ENCODE results near the gene SEPTIN12. TPM values are rescaled to one million over a fixed set of nuclear protein-coding genes. Genes with fewer than 3 reads are reported as not detected.

SEPTIN12 gene
- total and polyA plus RNA-seq, 2 of the 4 experiments (the other 2 are of a cell fraction) = not detected

DNA sequence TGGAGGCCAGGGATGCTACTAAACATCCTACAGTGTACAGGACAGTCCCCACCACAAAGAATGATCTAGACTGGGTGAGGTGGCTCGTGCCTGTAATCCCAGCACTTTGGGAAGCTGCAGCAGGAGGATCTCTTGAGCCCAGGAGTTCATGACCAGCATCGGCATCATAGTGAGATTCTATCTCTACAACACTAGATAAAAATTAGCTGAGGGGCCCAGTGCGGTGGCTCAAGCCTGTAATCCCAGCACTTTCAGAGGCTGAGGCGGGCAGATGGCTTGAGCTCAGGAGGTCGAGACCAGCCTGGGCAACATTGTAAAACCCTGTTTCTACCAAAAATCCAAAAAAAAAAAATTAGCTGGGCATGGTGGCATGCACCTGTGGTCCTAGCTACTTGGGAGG is 15.8 kb downstream of the SEPTIN12 start:
- no peak for TF ChIP-seq RCOR1 (IDR thresholded peaks at IDR 0.05; ENCODE audit: insufficient replicate concordance, low read length)
- TF ChIP-seq BHLHE40 (IDR thresholded peaks at IDR 0.05; ENCODE audit: low read depth, low read length) = no peak
- no peak for TF ChIP-seq FOS (IDR thresholded peaks at IDR 0.05; ENCODE audit: low read depth, low read length)
- no peak for TF ChIP-seq RFX5 (IDR thresholded peaks at IDR 0.05; ENCODE audit: low read depth, low read length)

More for the DNA sequence above, 15.8 kb downstream of the SEPTIN12 start:
- Histone ChIP-seq H3K9ac (ENCODE audit: low read depth, low read length) (no peak overlapping the region), H3K4me3 (ENCODE audit: insufficient read depth, low read depth, low read length) (no peak overlapping the region), H3K9me3 (ENCODE audit: control insufficient read depth, insufficient read depth, low read length) (no peaks in the 10 kb centered on the region), H3K27ac (ENCODE audit: insufficient read depth, low read length) (no peak overlapping the region), H3K4ac (ENCODE audit: low read depth, low read length) (no peak overlapping the region), H2AK5ac (ENCODE audit: low read depth, low read length) (no peak overlapping the region), H4K91ac (ENCODE audit: insufficient read depth, low read depth, low read length) (no peak overlapping the region), H4K5ac (ENCODE audit: low read depth, low read length) (no peak overlapping the region), H3K4me2 (ENCODE audit: low read depth, low read length) (no peak overlapping the region), H3K4me1 (ENCODE audit: control insufficient read depth, insufficient read depth, low read length) (peaks cover 2% of the 10 kb centered on the region; the same call in 1 of the 2 replicates), H2BK20ac (ENCODE audit: low read depth, low read length) (no peak overlapping the region), H3K56ac (ENCODE audit: extremely low read depth, insufficient read depth, low read length) (no peak overlapping the region), H3K18ac (ENCODE audit: low read depth, low read length) (no peak overlapping the region), H2AFZ (replicated peaks; ENCODE audit: low read length, poor library complexity) (no peak overlapping the region), H2AK9ac (replicated peaks; ENCODE audit: low read depth, low read length, poor library complexity) (no peak overlapping the region), H2BK5ac (ENCODE audit: low read depth, low read length, poor library complexity, severe bottlenecking) (no peak overlapping the region), H2BK15ac (ENCODE audit: low read depth, low read length) (no peak overlapping the region), H3K79me1 (ENCODE audit: low read depth in 1 of 2, low read length in 2 of 2) (peaks cover 0 to 6% of the 10 kb centered on the region in 2 experiments; a peak in 2 of 4 replicates), H3K14ac (replicated peaks; ENCODE audit: low read depth, low read length) (no peak overlapping the region), H3K23ac (ENCODE audit: low read depth, low read length) (no peak overlapping the region), H3K9me1 (ENCODE audit: insufficient read depth, low read length) (peaks cover 6% of the 10 kb centered on the region), H2BK120ac (ENCODE audit: low read depth, low read length) (no peak overlapping the region), H4K8ac (ENCODE audit: low read depth in 2 of 2, low read length in 2 of 2) (no peak overlapping the region), H3K27me3 (ENCODE audit: control insufficient read depth, insufficient read depth, low read length) (0 out of 2 replicates have a peak, but pooled peaks cover 2% of the 10 kb centered on the region), H3K36me3 (ENCODE audit: control insufficient read depth, insufficient read depth, low read length) (no peaks in the 10 kb centered on the region), H4K20me1 (ENCODE audit: insufficient read depth, low read length) (no peaks in the 10 kb centered on the region)
- ChIA-PET CTCF (no interaction called here), POLR2A (ENCODE audit: unreplicated experiment) (interaction anchor here (0.6 kb wide), 1 partner anchor 1300 kb away, joined by 3 read pairs; no protein-coding TSS in a partner anchor)
- in situ Hi-C loops (cut with MboI; ENCODE audit: low sequenced_read_pairs) (no loop called here), intact Hi-C loops (cut with micrococcal nuclease) (no loop called here), dilution Hi-C loops (cut with HindIII; ENCODE audit: low sequenced_read_pairs, unreplicated experiment) (no loop called here)
- WGBS, 2 experiments (ENCODE audit: extremely low coverage in 2 of 2, insufficient read length in 1 of 2) = no CpG with 5 or more reads among the region's 5 CpGs
- ATAC-seq (ENCODE audit: low read depth) = no peak
- no peak for DNase-seq
- no TSS peak for BruUV-seq (replicated peaks)

Data from IMR-90 (cell line).